SK-N-SH treated with all-trans-retinoic acid at 6 μM for 48 hours (cell line): ENCODE results near the gene UHRF1.

Experiments used
- ATAC-seq: fragments of 200-7000 bp; cut with Tn5 transposase; 3 replicates; pipeline ENCODE4 v1.9.1; 2020; ENCODE audit warnings: mild to moderate bottlenecking, moderate library complexity
- ARNTL ChIP-seq: fragments of 450-650 bp; formaldehyde crosslinking; IDR thresholded peaks from 2 replicates; pipeline ENCODE4 v1.5.0; 2020; ENCODE audit warnings: low read depth, mild to moderate bottlenecking, moderate library complexity, borderline replicate concordance
- BACH2 ChIP-seq: fragments of 250-450 bp; sonication (Bioruptor Pico); IDR thresholded peaks from 2 replicates; pipeline ENCODE4 v1.9.0; 2021; ENCODE audit warnings: mild to moderate bottlenecking, borderline replicate concordance
- CSDC2 ChIP-seq: fragments of 250-450 bp; sonication (Bioruptor Pico); IDR thresholded peaks from 2 replicates; pipeline ENCODE4 v1.5.0; 2020; ENCODE audit warnings: mild to moderate bottlenecking, moderate library complexity
- ESRRG ChIP-seq: fragments of 250-450 bp; sonication (Bioruptor Pico); IDR thresholded peaks from 2 replicates; pipeline ENCODE4 v1.6.1; 2021; ENCODE audit warnings: mild to moderate bottlenecking
- GLIS3 ChIP-seq: fragments of 250-450 bp; sonication (Bioruptor Pico); IDR thresholded peaks from 2 replicates; pipeline ENCODE4 v1.5.0; 2020; ENCODE audit warnings: mild to moderate bottlenecking, moderate library complexity
- OSR1 ChIP-seq: fragments of 250-450 bp; sonication (Bioruptor Pico); IDR thresholded peaks from 2 replicates; pipeline ENCODE4 v1.8.0; 2022; ENCODE audit warnings: moderate library complexity, mild to moderate bottlenecking, inconsistent platforms
- PATZ1 ChIP-seq: fragments of 250-450 bp; sonication (Bioruptor Pico); IDR thresholded peaks from 2 replicates; pipeline ENCODE4 v1.8.0; 2020; ENCODE audit warnings: mild to moderate bottlenecking, moderate library complexity, borderline replicate concordance
- RARB ChIP-seq: fragments of 250-450 bp; sonication (Bioruptor Pico); IDR thresholded peaks from 2 replicates; pipeline ENCODE4 v1.8.0; 2021; ENCODE audit warnings: mild to moderate bottlenecking, moderate library complexity
- SNAI2 ChIP-seq: fragments of 250-450 bp; sonication (Bioruptor Pico); IDR thresholded peaks from 2 replicates; pipeline ENCODE4 v1.5.0; 2020; ENCODE audit warnings: mild to moderate bottlenecking, moderate library complexity
- TCF4 ChIP-seq: fragments of 250-450 bp; sonication (Bioruptor Pico); IDR thresholded peaks from 2 replicates; pipeline ENCODE4 v1.8.0; 2021; ENCODE audit warnings: mild to moderate bottlenecking, moderate library complexity, borderline replicate concordance
- TOX ChIP-seq: fragments of 250-450 bp; sonication (Bioruptor Pico); IDR thresholded peaks from 2 replicates; pipeline ENCODE4 v1.8.0; 2021; ENCODE audit warnings: mild to moderate bottlenecking, moderate library complexity, borderline replicate concordance
- ZFP3 ChIP-seq: fragments of 250-450 bp; sonication (Bioruptor Pico); IDR thresholded peaks from 2 replicates; pipeline ENCODE4 v1.5.0; 2020; ENCODE audit warnings: mild to moderate bottlenecking, moderate library complexity
- ZNF565 ChIP-seq: fragments of 450-650 bp; formaldehyde crosslinking; conservative IDR thresholded peaks from 2 replicates; pipeline ENCODE4 v1.5.0; 2020; ENCODE audit warnings: low read depth, mild to moderate bottlenecking, moderate library complexity
- ZNF70 ChIP-seq: fragments of 450-650 bp; formaldehyde crosslinking; IDR thresholded peaks from 2 replicates; pipeline ENCODE4 v1.5.0; 2020; ENCODE audit warnings: mild to moderate bottlenecking, moderate library complexity
- ZNF8 ChIP-seq: fragments of 450-650 bp; formaldehyde crosslinking; IDR thresholded peaks from 2 replicates; pipeline ENCODE4 v1.5.0; 2020; ENCODE audit warnings: mild to moderate bottlenecking, moderate library complexity
- TF ChIP-seq, protein P1 (sequence below): fragments of 250-450 bp; sonication (Bioruptor Pico); IDR thresholded peaks from 2 replicates; pipeline ENCODE4 v1.8.0; 2021; ENCODE audit warnings: low read depth, mild to moderate bottlenecking, moderate library complexity, borderline replicate concordance

Gene UHRF1

GRCh38 chr19:5006201-5006600, 96.9 kb downstream of the UHRF1 start:
- TF ChIP-seq ZNF70: no peak
- TF ChIP-seq GLIS3 (CRISPR knock-in tag): no peak
- TF ChIP-seq TCF4 (CRISPR knock-in tag): no peak
- TF ChIP-seq, protein P1, sequence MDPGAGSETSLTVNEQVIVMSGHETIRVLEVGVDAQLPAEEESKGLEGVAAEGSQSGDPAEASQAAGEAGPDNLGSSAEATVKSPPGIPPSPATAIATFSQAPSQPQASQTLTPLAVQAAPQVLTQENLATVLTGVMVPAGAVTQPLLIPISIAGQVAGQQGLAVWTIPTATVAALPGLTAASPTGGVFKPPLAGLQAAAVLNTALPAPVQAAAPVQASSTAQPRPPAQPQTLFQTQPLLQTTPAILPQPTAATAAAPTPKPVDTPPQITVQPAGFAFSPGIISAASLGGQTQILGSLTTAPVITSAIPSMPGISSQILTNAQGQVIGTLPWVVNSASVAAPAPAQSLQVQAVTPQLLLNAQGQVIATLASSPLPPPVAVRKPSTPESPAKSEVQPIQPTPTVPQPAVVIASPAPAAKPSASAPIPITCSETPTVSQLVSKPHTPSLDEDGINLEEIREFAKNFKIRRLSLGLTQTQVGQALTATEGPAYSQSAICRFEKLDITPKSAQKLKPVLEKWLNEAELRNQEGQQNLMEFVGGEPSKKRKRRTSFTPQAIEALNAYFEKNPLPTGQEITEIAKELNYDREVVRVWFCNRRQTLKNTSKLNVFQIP (CRISPR knock-in tag): no peak
- TF ChIP-seq ZFP3 (CRISPR knock-in tag): no peak
- TF ChIP-seq SNAI2 (CRISPR knock-in tag): no peak
- peak; percentile 23; the same call in 1 of the 3 replicates for ATAC-seq

DNA sequence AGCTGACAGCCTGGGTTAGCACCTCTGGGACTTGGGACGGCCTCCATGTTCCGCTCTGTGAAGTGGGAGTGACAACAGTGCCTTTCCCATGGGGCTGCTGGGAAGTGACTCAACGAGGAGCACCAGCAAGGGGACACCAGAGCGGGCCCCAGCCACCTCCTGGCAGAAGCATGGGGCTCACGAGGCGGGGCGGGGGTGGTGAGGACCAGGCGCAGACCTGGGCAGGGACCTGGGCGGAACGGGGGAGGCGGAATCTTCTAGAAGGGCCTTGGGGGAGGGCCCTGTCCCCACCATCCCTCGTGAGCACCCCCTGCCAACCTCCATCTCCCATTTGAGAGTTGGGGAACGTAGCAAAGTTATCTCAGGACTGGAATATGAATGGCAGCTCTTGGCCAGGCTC, 97.5 kb downstream of the UHRF1 start:
- ATAC-seq: no peak
- TF ChIP-seq, protein P1 (CRISPR knock-in tag): no peak
- TF ChIP-seq ESRRG (CRISPR knock-in tag) (no peak), SNAI2 (CRISPR knock-in tag) (no peak), TOX (CRISPR knock-in tag) (no peak), OSR1 (CRISPR knock-in tag) (no peak), CSDC2 (CRISPR knock-in tag) (no peak), ZNF565 (no peak), PATZ1 (CRISPR knock-in tag) (no peak), BACH2 (CRISPR knock-in tag) (no peak), GLIS3 (CRISPR knock-in tag) (no peak), RARB (CRISPR knock-in tag) (no peak), ZNF8 (CRISPR knock-in tag) (no peak), ARNTL (no peak)
